Keratinocyte (primary cell): Measurements from ENCODE around the gene STEAP3. TPM values are rescaled to one million over a fixed set of nuclear protein-coding genes. Genes with fewer than 3 reads are reported as not detected.

ENCODE experiments used
- DNase-seq: peaks from one replicate; pipeline ENCODE4 v3.0.0-alpha.2; 2011; ENCODE audit warnings: low read depth, missing footprints, low spot score
- FAIRE-seq: peaks from 2 replicates; lab custom pipeline; 2011; peaks lifted over from hg19 to GRCh38; lab: Jason Lieb, UNC
- H2AFZ ChIP-seq: 2 replicates; pipeline ENCODE4 v1.6.0; 2012; ENCODE audit warnings: low read length, control low read depth, inconsistent platforms; ENCODE audit not compliant: control insufficient read depth
- H3K27ac ChIP-seq: 2 replicates; pipeline ENCODE4 v1.5.1; 2011; ENCODE audit warnings: low read length; ENCODE audit not compliant: control insufficient read depth, insufficient read depth
- H3K27me3 ChIP-seq: 3 replicates; pipeline ENCODE4 v1.6.0; 2011; ENCODE audit warnings: low read length; ENCODE audit not compliant: control insufficient read depth, insufficient read depth; ENCODE audit errors: extremely low read depth
- H3K36me3 ChIP-seq, 2 experiments: 2 replicates in 1 of 2; 3 replicates in 1 of 2; pipeline ENCODE4 v1.5.1; 2011; ENCODE audit warnings: low read length in 2 of 2, mild to moderate bottlenecking in 1 of 2; ENCODE audit not compliant: control insufficient read depth in 2 of 2, insufficient read depth in 2 of 2; ENCODE audit errors: extremely low read depth in 1 of 2
- H3K4me1 ChIP-seq: 3 replicates; pipeline ENCODE4 v1.5.1; 2011; ENCODE audit warnings: low read length; ENCODE audit not compliant: control insufficient read depth, insufficient read depth; ENCODE audit errors: extremely low read depth
- H3K4me2 ChIP-seq: 3 replicates; pipeline ENCODE4 v1.6.0; 2011; ENCODE audit warnings: low read depth, low read length; ENCODE audit not compliant: control insufficient read depth, insufficient read depth; ENCODE audit errors: extremely low read depth
- H3K4me3 ChIP-seq, 3 experiments: fragments of 200-600 bp in 1 of 3; sonication (generic) in 1 of 3; 2 replicates in 2 of 3; 3 replicates in 1 of 3; pipeline ENCODE4 v1.5.1; 2011 to 2016; ENCODE audit warnings: low read length in 3 of 3, mild to moderate bottlenecking in 3 of 3, control low read depth in 2 of 3, inconsistent platforms in 1 of 3, low read depth in 1 of 3, mixed read lengths in 1 of 3, mixed run types in 1 of 3, moderate library complexity in 1 of 3; ENCODE audit not compliant: control insufficient read depth in 2 of 3, insufficient read depth in 2 of 3; ENCODE audit errors: extremely low read depth in 1 of 3
- H3K79me2 ChIP-seq: 2 replicates; pipeline ENCODE4 v1.6.0; 2012; ENCODE audit warnings: low read length; ENCODE audit not compliant: control insufficient read depth, insufficient read depth
- H3K9ac ChIP-seq: 3 replicates; pipeline ENCODE4 v1.6.0; 2011; ENCODE audit warnings: low read length; ENCODE audit not compliant: control insufficient read depth, insufficient read depth; ENCODE audit errors: extremely low read depth
- H3K9me1 ChIP-seq: 3 replicates; pipeline ENCODE4 v1.6.0; 2011; ENCODE audit warnings: low read length; ENCODE audit not compliant: control insufficient read depth, insufficient read depth; ENCODE audit errors: extremely low read depth
- H3K9me3 ChIP-seq: 2 replicates; pipeline ENCODE4 v1.5.1; 2012; ENCODE audit warnings: low read depth, low read length; ENCODE audit not compliant: control insufficient read depth
- H4K20me1 ChIP-seq: 3 replicates; pipeline ENCODE4 v1.6.0; 2011; ENCODE audit warnings: low read length; ENCODE audit not compliant: control insufficient read depth, insufficient read depth; ENCODE audit errors: extremely low read depth
- CTCF ChIP-seq, 3 experiments: IDR thresholded peaks in 1 of 3; conservative IDR thresholded peaks in 1 of 3; optimal IDR thresholded peaks in 1 of 3; 2 replicates in 2 of 3; 3 replicates in 1 of 3; pipeline versions ENCODE3 to v1.5.1; 2011; ENCODE audit warnings: low read length in 3 of 3, mild to moderate bottlenecking in 3 of 3, moderate library complexity in 2 of 3, control low read depth in 1 of 3, inconsistent platforms in 1 of 3; ENCODE audit not compliant: insufficient read depth in 2 of 3; ENCODE audit errors: extremely low read depth in 1 of 3
- EZH2 ChIP-seq: IDR thresholded peaks from one replicate; pipeline ENCODE4 v1.6.1; 2012; ENCODE audit warnings: inconsistent platforms, mild to moderate bottlenecking, low read length, moderate library complexity
- dilution Hi-C: fragments of 300-500 bp; cut with MboI; formaldehyde crosslinking; loops from one replicate; pipeline ENCODE4 v1.7.0; 2020; ENCODE audit warnings: low sequenced_read_pairs; ENCODE audit not compliant: extremely low pct_ligation_motif_present
- polyA plus RNA-seq, 5 experiments: library from polyadenylated mRNA; depleted of rRNA in 3 of 5; stranded (reverse) in 3 of 5; stranded (forward) in 1 of 5; unstranded in 1 of 5; fragments of >200 nt; gene quantifications; 1 replicate in 1 of 5; 2 replicates in 3 of 5; 3 replicates in 1 of 5; pipeline versions ENCODE4 v1.2.1 to v1.2.3, GENCODE V29; 2011 to 2012; ENCODE audit warnings: missing spikeins in 2 of 5, low read depth in 1 of 5, low replicate concordance in 1 of 5

STEAP3 gene
- polyA plus RNA-seq, 1 donor (not counting 4 experiments of a cell fraction or from before 2014, with no cell fraction given) = 19.9 TPM

- no peak for DNase-seq
- TF ChIP-seq EZH2 (no peak), CTCF (optimal IDR thresholded peaks at IDR 0.05 in 1 of 3, IDR thresholded peaks at IDR 0.05 in 1 of 3, conservative IDR thresholded peaks at IDR 0.05 in 1 of 3; ENCODE audit: extremely low read depth in 1 of 3, insufficient read depth in 2 of 3, low read length in 3 of 3) (no peak)
- Histone ChIP-seq H4K20me1 (no peaks in the 10 kb centered on the region), H3K27me3 (no peaks in the 10 kb centered on the region), H3K4me3 (no peak overlapping the region), H3K9ac (no peak overlapping the region), H2AFZ (no peak overlapping the region), H3K79me2 (no peaks in the 10 kb centered on the region), H3K9me1 (peaks cover 4% of the 10 kb centered on the region), H3K9me3 (no peaks in the 10 kb centered on the region), H3K27ac (no peak overlapping the region), H3K36me3 (peaks cover 0 to 3% of the 10 kb centered on the region in 2 experiments), H3K4me1 (peaks cover 33% of the 10 kb centered on the region), H3K4me2 (no peak overlapping the region)
- FAIRE-seq = no peak
- dilution Hi-C loops = no loop called here
These were observed 6.1 kb downstream of the STEAP3 start for GRCh38 chr2:119229716-119230115.

GRCh38 chr2:119230219-119231185, 6.9 kb downstream of the STEAP3 start:
- Histone ChIP-seq H3K4me2 (no peak overlapping the region), H4K20me1 (no peaks in the 10 kb centered on the region), H3K9me1 (peaks cover 4% of the 10 kb centered on the region), H3K27me3 (no peaks in the 10 kb centered on the region), H3K79me2 (no peaks in the 10 kb centered on the region), H3K36me3 (peaks cover 0 to 3% of the 10 kb centered on the region in 2 experiments), H3K4me3 (no peak overlapping the region), H3K4me1 (peaks cover 31% of the 10 kb centered on the region), H2AFZ (no peak overlapping the region), H3K9me3 (no peaks in the 10 kb centered on the region), H3K9ac (no peak overlapping the region), H3K27ac (no peak overlapping the region)
- TF ChIP-seq EZH2 (no peak), CTCF (optimal IDR thresholded peaks at IDR 0.05 in 1 of 3, IDR thresholded peaks at IDR 0.05 in 1 of 3, conservative IDR thresholded peaks at IDR 0.05 in 1 of 3; ENCODE audit: extremely low read depth in 1 of 3, insufficient read depth in 2 of 3, low read length in 3 of 3) (no peak)
- FAIRE-seq = no peak
- no peak for DNase-seq
- dilution Hi-C loops = no loop called here
